ENCODE measurements around the gene VSIG2. TPM values are rescaled to one million over a fixed set of nuclear protein-coding genes. Genes with fewer than 3 reads are reported as not detected.

VSIG2 gene
- total and polyA plus RNA-seq, 2 donors (not counting 3 experiments of a cell fraction or from before 2014, with no cell fraction given), result 1.2 to 7.0 TPM

- no peak for DNase-seq (ENCODE audit: low read depth, low spot score)
- Histone ChIP-seq H2AFZ (ENCODE audit: low read depth, low read length) (no peak overlapping the region), H3K27ac (ENCODE audit: insufficient read depth, low read depth, low read length) (no peak overlapping the region), H3K4me1 (ENCODE audit: control insufficient read depth, extremely low read depth, insufficient read depth, low read length) (no peaks in the 10 kb centered on the region), H3K9me1 (replicated peaks; ENCODE audit: control insufficient read depth, extremely low read depth, insufficient read depth, low read length) (no peaks in the 10 kb centered on the region), H3K79me2 (ENCODE audit: control insufficient read depth, insufficient read depth, low read length) (peaks cover 49% of the 10 kb centered on the region), H3K27me3 (ENCODE audit: control insufficient read depth in 2 of 2, insufficient read depth in 2 of 2, low read length in 2 of 2) (no peaks in the 10 kb centered on the region), H3K36me3 (ENCODE audit: control insufficient read depth in 2 of 2, extremely low read depth in 1 of 2, insufficient read depth in 2 of 2, low read length in 2 of 2) (no peaks in the 10 kb centered on the region), H3K9ac (replicated peaks; ENCODE audit: extremely low read depth, insufficient read depth, low read length) (no peak overlapping the region), H3K9me3 (replicated peaks; ENCODE audit: control insufficient read depth, insufficient read depth, low read length) (no peaks in the 10 kb centered on the region), H4K20me1 (replicated peaks; ENCODE audit: control insufficient read depth, extremely low read depth, insufficient read depth, low read length) (peaks cover 5% of the 10 kb centered on the region), H3K4me3 (replicated peaks in 1 of 3; ENCODE audit: insufficient read depth in 1 of 3, low read depth in 1 of 3, low read length in 3 of 3) (no peak overlapping the region), H3K4me2 (ENCODE audit: insufficient read depth, low read length) (no peak overlapping the region)
- dilution Hi-C loops (cut with MboI; ENCODE audit: extremely low pct_ligation_motif_present, low sequenced_read_pairs), result no loop called here
- CTCF ChIA-PET, result interaction anchor here (2.0 to 2.3 kb wide), 2 partner anchors 10 to 115 kb away, joined by 6 to 21 read pairs; no protein-coding TSS in a partner anchor
- POLR2A ChIA-PET, result no interaction called here
- BruUV-seq (replicated peaks), result no TSS peak
- intact Hi-C loops (cut with micrococcal nuclease), result no loop called here
- TF ChIP-seq MAX (IDR thresholded peaks at IDR 0.05; ENCODE audit: insufficient read depth, insufficient read length), result no peak
- no peak for TF ChIP-seq MYC (IDR thresholded peaks at IDR 0.05; ENCODE audit: low read depth, low read length)
- FAIRE-seq, result no peak
These were observed 32.0 kb upstream of the VSIG2 start for GRCh38 chr11:124784051-124784450.

- Histone ChIP-seq H3K4me3 (replicated peaks in 1 of 3; ENCODE audit: insufficient read depth in 1 of 3, low read depth in 1 of 3, low read length in 3 of 3) (no peak overlapping the region), H3K36me3 (ENCODE audit: control insufficient read depth in 2 of 2, extremely low read depth in 1 of 2, insufficient read depth in 2 of 2, low read length in 2 of 2) (no peaks in the 10 kb centered on the region), H3K9ac (replicated peaks; ENCODE audit: extremely low read depth, insufficient read depth, low read length) (no peak overlapping the region), H4K20me1 (replicated peaks; ENCODE audit: control insufficient read depth, extremely low read depth, insufficient read depth, low read length) (peaks cover 3% of the 10 kb centered on the region), H3K4me1 (ENCODE audit: control insufficient read depth, extremely low read depth, insufficient read depth, low read length) (no peaks in the 10 kb centered on the region), H2AFZ (ENCODE audit: low read depth, low read length) (no peak overlapping the region), H3K9me3 (replicated peaks; ENCODE audit: control insufficient read depth, insufficient read depth, low read length) (no peaks in the 10 kb centered on the region), H3K27me3 (ENCODE audit: control insufficient read depth in 2 of 2, insufficient read depth in 2 of 2, low read length in 2 of 2) (no peaks in the 10 kb centered on the region), H3K9me1 (replicated peaks; ENCODE audit: control insufficient read depth, extremely low read depth, insufficient read depth, low read length) (no peaks in the 10 kb centered on the region), H3K79me2 (ENCODE audit: control insufficient read depth, insufficient read depth, low read length) (peaks cover 40% of the 10 kb centered on the region), H3K4me2 (ENCODE audit: insufficient read depth, low read length) (no peak overlapping the region), H3K27ac (ENCODE audit: insufficient read depth, low read depth, low read length) (no peak overlapping the region)
- dilution Hi-C loops (cut with MboI; ENCODE audit: extremely low pct_ligation_motif_present, low sequenced_read_pairs), result no loop called here
- TF ChIP-seq POLR2AphosphoS5 (IDR thresholded peaks at IDR 0.05; ENCODE audit: insufficient read depth, low read depth, low read length) (no peak), MAX (IDR thresholded peaks at IDR 0.05; ENCODE audit: insufficient read depth, insufficient read length) (no peak), JUN (IDR thresholded peaks at IDR 0.05; ENCODE audit: borderline replicate concordance, insufficient read depth, insufficient read length, low read depth) (no peak), POLR2A (IDR thresholded peaks at IDR 0.05; ENCODE audit: low read depth, low read length) (no peak), EZH2 (IDR thresholded peaks at IDR 0.05; ENCODE audit: borderline replicate concordance, low read depth, low read length, severe bottlenecking) (no peak), FOS (IDR thresholded peaks at IDR 0.05; ENCODE audit: borderline replicate concordance, insufficient read depth, low read length) (no peak), CTCF (IDR thresholded peaks at IDR 0.05; ENCODE audit: extremely low read depth in 1 of 2, insufficient read depth in 1 of 2, low read depth in 1 of 2, low read length in 2 of 2) (no peak), MYC (IDR thresholded peaks at IDR 0.05; ENCODE audit: low read depth, low read length) (no peak), GATA2 (IDR thresholded peaks at IDR 0.05; ENCODE audit: insufficient read depth, insufficient read length, low read depth, low read length) (no peak)
- no TSS peak for BruUV-seq (replicated peaks)
- CTCF ChIA-PET, result interaction anchor here (1.0 to 2.3 kb wide), 5 partner anchors 9 to 114 kb away, joined by 3 to 21 read pairs (median 6); no protein-coding TSS in a partner anchor
- DNase-seq (ENCODE audit: low read depth, low spot score), result no peak
- POLR2A ChIA-PET, result no interaction called here
- intact Hi-C loops (cut with micrococcal nuclease), result no loop called here
- no peak for FAIRE-seq
These were observed 30.9 kb upstream of the VSIG2 start for GRCh38 chr11:124783002-124783401.
